Upper lobe of left lung (tissue), 4 donors: ENCODE results near the gene WSB1.
"Not testable (repeated sequence)": the region's sequence is repeated elsewhere in the genome, so short reads cannot be mapped to it uniquely, and the experiment has no call there.

Source experiments
- EP300 ChIP-seq, 4 donors: sonication (generic); formaldehyde crosslinking; IDR thresholded peaks; one replicate each; pipeline ENCODE4 v1.5.1; 2017; ENCODE audit warnings: antibody characterized with exemption in 4 of 4, control low read depth in 2 of 4
- POLR2A ChIP-seq, 4 donors: fragments of 450-650 bp; IDR thresholded peaks; one replicate each; pipeline ENCODE4 v1.5.1; 2016 to 2017; ENCODE audit warnings: antibody characterized with exemption in 4 of 4, mild to moderate bottlenecking in 2 of 4
- POLR2AphosphoS5 ChIP-seq, 2 donors: sonication (generic); formaldehyde crosslinking; IDR thresholded peaks; one replicate each; pipeline ENCODE4 v1.5.1; 2017; ENCODE audit warnings: antibody characterized with exemption in 2 of 2
- TF ChIP-seq, protein P1 (sequence below), 6 experiments: fragments of 450-650 bp in 4 of 6; fragments of 200-600 bp in 2 of 6; sonication (generic) in 2 of 6; IDR thresholded peaks; one replicate each; pipeline ENCODE4 v1.5.1; 2016 to 2019; ENCODE audit warnings: antibody characterized with exemption in 6 of 6

DNA sequence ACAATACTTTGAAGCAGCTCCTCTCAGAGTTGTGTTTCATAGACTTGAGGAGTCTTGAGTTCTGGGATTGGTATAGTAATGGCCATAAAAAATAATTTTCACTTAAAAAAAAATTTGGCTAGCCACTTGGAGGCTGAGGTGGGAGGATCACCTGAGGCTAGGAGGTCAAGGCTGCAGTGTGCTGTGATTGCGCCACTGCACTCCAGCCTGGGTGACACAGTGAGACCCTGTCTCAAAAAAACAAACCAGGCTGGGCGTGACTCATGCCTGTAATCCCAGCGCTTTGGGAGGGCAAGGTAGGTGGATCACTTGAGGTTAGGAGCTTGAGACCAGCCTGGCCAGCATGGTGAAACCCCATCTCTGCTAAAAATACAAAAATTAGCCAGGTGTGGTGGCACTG is 14.8 kb upstream of the WSB1 start:
- TF ChIP-seq, protein P1, sequence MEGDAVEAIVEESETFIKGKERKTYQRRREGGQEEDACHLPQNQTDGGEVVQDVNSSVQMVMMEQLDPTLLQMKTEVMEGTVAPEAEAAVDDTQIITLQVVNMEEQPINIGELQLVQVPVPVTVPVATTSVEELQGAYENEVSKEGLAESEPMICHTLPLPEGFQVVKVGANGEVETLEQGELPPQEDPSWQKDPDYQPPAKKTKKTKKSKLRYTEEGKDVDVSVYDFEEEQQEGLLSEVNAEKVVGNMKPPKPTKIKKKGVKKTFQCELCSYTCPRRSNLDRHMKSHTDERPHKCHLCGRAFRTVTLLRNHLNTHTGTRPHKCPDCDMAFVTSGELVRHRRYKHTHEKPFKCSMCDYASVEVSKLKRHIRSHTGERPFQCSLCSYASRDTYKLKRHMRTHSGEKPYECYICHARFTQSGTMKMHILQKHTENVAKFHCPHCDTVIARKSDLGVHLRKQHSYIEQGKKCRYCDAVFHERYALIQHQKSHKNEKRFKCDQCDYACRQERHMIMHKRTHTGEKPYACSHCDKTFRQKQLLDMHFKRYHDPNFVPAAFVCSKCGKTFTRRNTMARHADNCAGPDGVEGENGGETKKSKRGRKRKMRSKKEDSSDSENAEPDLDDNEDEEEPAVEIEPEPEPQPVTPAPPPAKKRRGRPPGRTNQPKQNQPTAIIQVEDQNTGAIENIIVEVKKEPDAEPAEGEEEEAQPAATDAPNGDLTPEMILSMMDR (IDR thresholded peaks at IDR 0.05), result not testable (repeated sequence)
- not testable (repeated sequence) for TF ChIP-seq POLR2A, POLR2AphosphoS5, EP300 (IDR thresholded peaks at IDR 0.05)
